PC-9 (cell line): ENCODE data around the gene CFAP65. TPM values are rescaled to one million over a fixed set of nuclear protein-coding genes. Genes with fewer than 3 reads are reported as not detected.

ENCODE experiments used
- BruUV-seq: library from RNA; stranded (reverse); fragments of 400-500 nt; replicated peaks from 2 replicates; lab custom pipeline; 2021; lab: Mats Ljungman, UMichigan
- CTCF ChIA-PET: fragments of 300-600 bp; sonication (Branson Sonifier 250); formaldehyde crosslinking; loops from one replicate; lab custom pipeline; 2022; ENCODE audit warnings: antibody characterized with exemption; lab: Charles Lee
- POLR2A ChIA-PET: fragments of 300-600 bp; sonication (Branson Sonifier 250); formaldehyde crosslinking; loops from one replicate; lab custom pipeline; 2022; ENCODE audit warnings: antibody characterized with exemption; ENCODE audit not compliant: unreplicated experiment; lab: Charles Lee
- DNase-seq, 2 experiments: peaks; one replicate each; pipeline versions ENCODE4 v3.0.0 to v3.0.0-alpha.2; 2015 to 2022; ENCODE audit warnings: mixed read lengths in 1 of 2
- H2AFZ ChIP-seq: fragments of 200-600 bp; sonication (generic); 2 replicates; pipeline ENCODE4 v1.8.1; 2017; ENCODE audit warnings: antibody characterized with exemption
- H3F3A ChIP-seq: fragments of 200-600 bp; sonication (generic); 2 replicates; pipeline ENCODE4 v1.8.1; 2017; ENCODE audit warnings: antibody characterized with exemption, mild to moderate bottlenecking, low read depth; ENCODE audit not compliant: insufficient read depth
- H3K27ac ChIP-seq: fragments of 200-600 bp; sonication (generic); 2 replicates; pipeline ENCODE4 v1.6.1; 2016; ENCODE audit warnings: mixed run types
- H3K27me3 ChIP-seq: fragments of 200-600 bp; sonication (generic); 2 replicates; pipeline ENCODE4 v1.6.1; 2016; ENCODE audit warnings: low read depth, mixed run types; ENCODE audit not compliant: insufficient read depth
- H3K36me3 ChIP-seq: fragments of 200-600 bp; sonication (generic); 2 replicates; pipeline ENCODE4 v1.6.1; 2016; ENCODE audit warnings: low read depth, mixed run types
- H3K4me1 ChIP-seq: fragments of 200-600 bp; sonication (generic); replicated peaks from 2 replicates; pipeline ENCODE4 v1.6.1; 2016; ENCODE audit warnings: mixed run types; ENCODE audit not compliant: insufficient read depth
- H3K4me2 ChIP-seq: fragments of 200-600 bp; sonication (generic); 2 replicates; pipeline ENCODE4 v1.6.1; 2017; ENCODE audit warnings: mixed run types
- H3K4me3 ChIP-seq: fragments of 200-600 bp; sonication (generic); 2 replicates; pipeline ENCODE4 v1.6.1; 2016; ENCODE audit warnings: mixed run types
- H3K79me2 ChIP-seq: fragments of 200-600 bp; sonication (generic); 2 replicates; pipeline ENCODE4 v1.6.1; 2017; ENCODE audit warnings: low read depth, mixed run types
- H3K9me2 ChIP-seq: fragments of 200-600 bp; sonication (generic); 2 replicates; pipeline ENCODE4 v1.8.1; 2017; ENCODE audit warnings: mild to moderate bottlenecking; ENCODE audit not compliant: insufficient read depth
- H3K9me3 ChIP-seq: fragments of 200-600 bp; sonication (generic); 2 replicates; pipeline ENCODE4 v1.8.1; 2016; ENCODE audit warnings: low read depth; ENCODE audit not compliant: insufficient read depth
- H4K20me1 ChIP-seq: fragments of 200-600 bp; sonication (generic); 2 replicates; pipeline ENCODE4 v1.8.1; 2017; ENCODE audit not compliant: insufficient read depth
- EZH2 ChIP-seq: fragments of 200-600 bp; sonication (generic); IDR thresholded peaks from 2 replicates; pipeline ENCODE4 v1.8.0; 2017; ENCODE audit warnings: antibody characterized with exemption, low read depth
- intact Hi-C: fragments of 100-400 bp; cut with micrococcal nuclease; formaldehyde crosslinking; loops from one replicate; pipeline ENCODE4 v1.10.0; 2022; ENCODE audit not compliant: unreplicated experiment
- total RNA-seq: library from RNA; stranded (reverse); gene quantifications from 2 replicates; pipeline ENCODE4 v1.2.3, GENCODE V29; 2021
- TF ChIP-seq, protein P1 (sequence below): fragments of 200-600 bp; sonication (generic); conservative IDR thresholded peaks from 2 replicates; pipeline ENCODE4 v1.6.1; 2017; ENCODE audit warnings: mixed run types, antibody characterized with exemption, mild to moderate bottlenecking, moderate library complexity

CFAP65 gene
- total RNA-seq, 1 experiment from 2014 or later, result not detected

- H3K27me3 ChIP-seq, result no peaks in the 10 kb centered on the region
- H4K20me1 ChIP-seq, result no peaks in the 10 kb centered on the region
- no peak within 1 kb of the TSS for H3K27ac ChIP-seq
- ChIA-PET CTCF (interaction anchor here (0.6 to 0.9 kb wide), 2 partner anchors 83 to 483 kb away, joined by 3 to 6 read pairs; no protein-coding TSS in a partner anchor), POLR2A (interaction anchor here (0.7 kb wide), 1 partner anchor 318 kb away, joined by 4 read pairs; no protein-coding TSS in a partner anchor)
- peak in 1 of 2 experiments; percentile 83 for DNase-seq
- H3K79me2 ChIP-seq, result no peaks in the 10 kb centered on the region
- intact Hi-C loops, result no loop called here
- H3K36me3 ChIP-seq, result no peaks in the 10 kb centered on the region
- H3K4me2 ChIP-seq, result peak within 1 kb of the TSS; percentile 68
- H3K9me3 ChIP-seq, result no peaks in the 10 kb centered on the region
- peaks cover 15% of the 10 kb centered on the region; the same call in 1 of the 2 replicates for H3F3A ChIP-seq
- no TSS peak for BruUV-seq
- H3K9me2 ChIP-seq, result no peaks in the 10 kb centered on the region
- peak within 1 kb of the TSS; percentile 39; the same call in 1 of the 2 replicates for H3K4me3 ChIP-seq
- peaks cover 13% of the 10 kb centered on the region for H3K4me1 ChIP-seq
- TF ChIP-seq, protein P1, sequence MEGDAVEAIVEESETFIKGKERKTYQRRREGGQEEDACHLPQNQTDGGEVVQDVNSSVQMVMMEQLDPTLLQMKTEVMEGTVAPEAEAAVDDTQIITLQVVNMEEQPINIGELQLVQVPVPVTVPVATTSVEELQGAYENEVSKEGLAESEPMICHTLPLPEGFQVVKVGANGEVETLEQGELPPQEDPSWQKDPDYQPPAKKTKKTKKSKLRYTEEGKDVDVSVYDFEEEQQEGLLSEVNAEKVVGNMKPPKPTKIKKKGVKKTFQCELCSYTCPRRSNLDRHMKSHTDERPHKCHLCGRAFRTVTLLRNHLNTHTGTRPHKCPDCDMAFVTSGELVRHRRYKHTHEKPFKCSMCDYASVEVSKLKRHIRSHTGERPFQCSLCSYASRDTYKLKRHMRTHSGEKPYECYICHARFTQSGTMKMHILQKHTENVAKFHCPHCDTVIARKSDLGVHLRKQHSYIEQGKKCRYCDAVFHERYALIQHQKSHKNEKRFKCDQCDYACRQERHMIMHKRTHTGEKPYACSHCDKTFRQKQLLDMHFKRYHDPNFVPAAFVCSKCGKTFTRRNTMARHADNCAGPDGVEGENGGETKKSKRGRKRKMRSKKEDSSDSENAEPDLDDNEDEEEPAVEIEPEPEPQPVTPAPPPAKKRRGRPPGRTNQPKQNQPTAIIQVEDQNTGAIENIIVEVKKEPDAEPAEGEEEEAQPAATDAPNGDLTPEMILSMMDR, result no peak
- no peak for TF ChIP-seq EZH2
- H2AFZ ChIP-seq, result no peak within 1 kb of the TSS
These were observed 82.1 kb downstream of the CFAP65 start, which contains the start of gene CDK5R2 for GRCh38 chr2:218959141-218959731. CDK5R2 (plus strand) TSS chr2:218959666; CDS start chr2:218959821, 155 bp downstream.

DNA sequence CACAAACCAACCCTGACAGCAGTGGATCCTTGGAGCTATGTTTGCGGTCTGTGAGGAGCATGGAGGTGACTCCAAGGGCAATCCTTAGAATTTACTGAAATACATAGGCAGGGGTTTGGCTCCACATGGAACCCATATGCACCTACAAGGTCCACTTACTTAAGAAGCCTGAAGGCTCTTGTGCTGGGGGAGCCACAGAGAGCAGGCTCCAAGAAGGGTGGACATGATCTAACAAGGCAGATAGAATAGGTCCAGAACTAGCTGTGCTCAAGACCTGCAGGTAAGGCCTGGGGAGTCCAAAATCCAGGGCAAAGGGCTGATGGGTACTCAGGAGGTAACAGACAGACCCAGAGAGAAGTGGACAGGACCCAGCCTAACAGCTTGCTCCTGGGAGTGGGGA, 83.0 kb downstream of the CFAP65 start:
- Histone ChIP-seq H3K4me2 (peak overlapping the region; percentile 68; the same call in 1 of the 2 replicates), H3K4me1 (peaks cover 3% of the 10 kb centered on the region; the same call in 1 of the 2 replicates), H3K27ac (no peak overlapping the region), H2AFZ (no peak overlapping the region), H3K4me3 (no peak overlapping the region), H4K20me1 (no peaks in the 10 kb centered on the region), H3K79me2 (no peaks in the 10 kb centered on the region), H3K36me3 (no peaks in the 10 kb centered on the region), H3K27me3 (no peaks in the 10 kb centered on the region), H3F3A (peaks cover 7% of the 10 kb centered on the region; the same call in 1 of the 2 replicates), H3K9me3 (no peaks in the 10 kb centered on the region), H3K9me2 (no peaks in the 10 kb centered on the region)
- no peak for TF ChIP-seq EZH2
- TF ChIP-seq, protein P1, result no peak
- POLR2A ChIA-PET, result no interaction called here
- no TSS peak for BruUV-seq
- intact Hi-C loops, result no loop called here
- CTCF ChIA-PET, result interaction anchor here (0.6 kb wide), 1 partner anchor 11 kb away, joined by 6 read pairs; no protein-coding TSS in a partner anchor
- no peak for DNase-seq

GRCh38 chr2:218957671-218958070, 83.6 kb downstream of the CFAP65 start:
- H3K4me3 ChIP-seq, result no peak overlapping the region
- H3F3A ChIP-seq, result peaks cover 7% of the 10 kb centered on the region; the same call in 1 of the 2 replicates
- no peaks in the 10 kb centered on the region for H3K9me2 ChIP-seq
- no peaks in the 10 kb centered on the region for H3K79me2 ChIP-seq
- no TSS peak for BruUV-seq
- no peak overlapping the region for H3K27ac ChIP-seq
- H4K20me1 ChIP-seq, result no peaks in the 10 kb centered on the region
- DNase-seq, result peak in 1 of 2 experiments; percentile 50
- no peaks in the 10 kb centered on the region for H3K4me1 ChIP-seq
- TF ChIP-seq, protein P1, result no peak
- no peak for TF ChIP-seq EZH2
- no peak overlapping the region for H3K4me2 ChIP-seq
- ChIA-PET POLR2A (no interaction called here), CTCF (interaction anchor here (0.6 kb wide), 1 partner anchor 11 kb away, joined by 6 read pairs; no protein-coding TSS in a partner anchor)
- H3K27me3 ChIP-seq, result no peaks in the 10 kb centered on the region
- intact Hi-C loops, result no loop called here
- H3K9me3 ChIP-seq, result no peaks in the 10 kb centered on the region
- H3K36me3 ChIP-seq, result no peaks in the 10 kb centered on the region
- H2AFZ ChIP-seq, result no peak overlapping the region
